H1 (cell line): ENCODE data around the gene ITGA11. TPM values are rescaled to one million over a fixed set of nuclear protein-coding genes. Genes with fewer than 3 reads are reported as not detected.

Experiments used
- CTCF ChIA-PET: fragments of 300-600 bp; sonication (Branson Sonifier 250); formaldehyde crosslinking; loops from one replicate; lab custom pipeline; 2021; ENCODE audit not compliant: partially characterized antibody; lab: Charles Lee
- POLR2A ChIA-PET: fragments of 300-600 bp; sonication (Branson Sonifier 250); formaldehyde crosslinking; loops from one replicate; lab custom pipeline; 2021; ENCODE audit warnings: inconsistent platforms; ENCODE audit not compliant: partially characterized antibody; lab: Charles Lee
- DNase-seq, 2 experiments: peaks; one replicate each; pipeline versions ENCODE4 v3.0.0 to v3.0.0-alpha.2; 2010 to 2022; ENCODE audit warnings: low spot score in 2 of 2, low read depth in 1 of 2, mixed read lengths in 1 of 2
- FAIRE-seq: peaks from 2 replicates; lab custom pipeline; 2011; peaks lifted over from hg19 to GRCh38; lab: Jason Lieb, UNC
- H2AFZ ChIP-seq: 2 replicates; pipeline ENCODE4 v1.8.1; 2012; ENCODE audit warnings: low read length, inconsistent platforms
- H2AK5ac ChIP-seq: 2 replicates; pipeline ENCODE4 v1.6.1; 2013; ENCODE audit warnings: low read depth, low read length
- H2BK120ac ChIP-seq: replicated peaks from 2 replicates; pipeline ENCODE3; 2013; ENCODE audit warnings: low read depth, low read length, inconsistent platforms
- H2BK12ac ChIP-seq: 2 replicates; pipeline ENCODE4 v1.6.1; 2013; ENCODE audit warnings: low read depth, low read length
- H2BK15ac ChIP-seq: 2 replicates; pipeline ENCODE4 v1.6.1; 2013; ENCODE audit warnings: low read length
- H2BK20ac ChIP-seq: 2 replicates; pipeline ENCODE4 v1.6.1; 2013; ENCODE audit warnings: low read length
- H2BK5ac ChIP-seq: 2 replicates; pipeline ENCODE4 v1.6.1; 2013; ENCODE audit warnings: low read depth, low read length
- H3K14ac ChIP-seq: 2 replicates; pipeline ENCODE4 v1.6.1; 2013; ENCODE audit warnings: inconsistent platforms; ENCODE audit not compliant: insufficient read length
- H3K18ac ChIP-seq: 2 replicates; pipeline ENCODE4 v1.6.1; 2013; ENCODE audit warnings: low read length; ENCODE audit errors: extremely low read depth
- H3K23ac ChIP-seq: 2 replicates; pipeline ENCODE4 v1.6.1; 2013; ENCODE audit warnings: inconsistent platforms; ENCODE audit not compliant: insufficient read length
- H3K23me2 ChIP-seq: 2 replicates; pipeline ENCODE4 v1.6.1; 2013; ENCODE audit warnings: low read depth, low read length
- H3K27ac ChIP-seq: 2 replicates; pipeline ENCODE4 v1.6.1; 2011; ENCODE audit warnings: low read depth, low read length, inconsistent platforms
- H3K27me3 ChIP-seq, 4 experiments: replicated peaks in 1 of 4; 1 replicate in 1 of 4; 2 replicates in 3 of 4; pipeline versions ENCODE4 v1.6.1 to v1.8.1; 2011 to 2013; ENCODE audit warnings: low read length in 3 of 4, mild to moderate bottlenecking in 3 of 4, inconsistent platforms in 2 of 4, mixed read lengths in 2 of 4, moderate library complexity in 1 of 4; ENCODE audit not compliant: control insufficient read depth in 3 of 4, insufficient read depth in 3 of 4; ENCODE audit errors: extremely low read depth in 1 of 4
- H3K36me3 ChIP-seq, 4 experiments: 2 replicates each; pipeline versions ENCODE4 v1.6.1 to v1.8.1; 2011 to 2013; ENCODE audit warnings: mild to moderate bottlenecking in 4 of 4, low read length in 3 of 4, moderate library complexity in 2 of 4, control low read depth in 1 of 4, inconsistent platforms in 1 of 4; ENCODE audit not compliant: insufficient read depth in 4 of 4, control insufficient read depth in 2 of 4
- H3K4ac ChIP-seq: replicated peaks from 2 replicates; pipeline ENCODE3; 2013; ENCODE audit warnings: low read length, low read depth, mixed read lengths, inconsistent platforms; ENCODE audit not compliant: insufficient read length
- H3K4me1 ChIP-seq, 4 experiments: replicated peaks in 1 of 4; 1 replicate in 1 of 4; 2 replicates in 3 of 4; pipeline versions ENCODE4 v1.6.1 to v1.8.1; 2011 to 2013; ENCODE audit warnings: low read length in 3 of 4, inconsistent platforms in 2 of 4, mixed read lengths in 1 of 4; ENCODE audit not compliant: insufficient read depth in 4 of 4, control insufficient read depth in 3 of 4
- H3K4me2 ChIP-seq, 2 experiments: 2 replicates each; pipeline versions ENCODE4 v1.6.1 to v1.8.1; 2011 to 2013; ENCODE audit warnings: low read depth in 2 of 2, low read length in 2 of 2, control low read depth in 1 of 2, inconsistent platforms in 1 of 2, mild to moderate bottlenecking in 1 of 2; ENCODE audit not compliant: insufficient read depth in 1 of 2
- H3K4me3 ChIP-seq, 4 experiments: fragments of 200-600, 300-600 bp in 1 of 4; sonication (generic), shearing (Covaris generic), sonication (Bioruptor Twin) in 1 of 4; 2 replicates each; pipeline versions ENCODE4 v1.5.1 to v1.8.1; 2011 to 2016; ENCODE audit warnings: low read length in 4 of 4, low read depth in 3 of 4, control low read depth in 2 of 4, inconsistent platforms in 2 of 4, mild to moderate bottlenecking in 2 of 4, mixed read lengths in 1 of 4, moderate library complexity in 1 of 4; ENCODE audit not compliant: insufficient read depth in 2 of 4; ENCODE audit errors: extremely low read depth in 1 of 4
- H3K56ac ChIP-seq: replicated peaks from 2 replicates; pipeline ENCODE3; 2013; ENCODE audit warnings: low read depth, mild to moderate bottlenecking, mixed read lengths, low read length, inconsistent platforms; ENCODE audit not compliant: insufficient read length
- H3K79me1 ChIP-seq: 2 replicates; pipeline ENCODE4 v1.6.1; 2013; ENCODE audit warnings: low read depth, low read length, control low read depth
- H3K79me2 ChIP-seq, 2 experiments: 2 replicates each; pipeline versions ENCODE4 v1.6.1 to v1.8.1; 2012 to 2013; ENCODE audit warnings: low read length in 2 of 2, mild to moderate bottlenecking in 2 of 2, inconsistent platforms in 1 of 2; ENCODE audit not compliant: insufficient read depth in 2 of 2, control insufficient read depth in 1 of 2
- H3K9ac ChIP-seq, 4 experiments: replicated peaks in 1 of 4; 1 replicate in 1 of 4; 2 replicates in 3 of 4; pipeline versions ENCODE4 v1.6.1 to v1.8.1; 2011 to 2013; ENCODE audit warnings: low read depth in 3 of 4, low read length in 3 of 4, control low read depth in 2 of 4, mild to moderate bottlenecking in 2 of 4, moderate library complexity in 2 of 4, inconsistent platforms in 1 of 4; ENCODE audit errors: extremely low read depth in 1 of 4
- H3K9me3 ChIP-seq, 2 experiments: 2 replicates each; pipeline versions ENCODE4 v1.6.1 to v1.8.1; 2012 to 2013; ENCODE audit warnings: mild to moderate bottlenecking in 2 of 2, moderate library complexity in 2 of 2, control low read depth in 1 of 2, inconsistent platforms in 1 of 2, low read depth in 1 of 2, low read length in 1 of 2, mixed read lengths in 1 of 2; ENCODE audit not compliant: insufficient read depth in 2 of 2
- H4K20me1 ChIP-seq, 2 experiments: replicated peaks in 1 of 2; 2 replicates each; pipeline versions ENCODE3 to v1.8.1; 2011 to 2013; ENCODE audit warnings: inconsistent platforms in 2 of 2, low read length in 2 of 2, mild to moderate bottlenecking in 1 of 2; ENCODE audit not compliant: insufficient read depth in 2 of 2, control insufficient read depth in 1 of 2
- H4K5ac ChIP-seq: 2 replicates; pipeline ENCODE4 v1.6.1; 2013; ENCODE audit warnings: low read length, low read depth, mixed read lengths, inconsistent platforms; ENCODE audit not compliant: insufficient read length
- H4K8ac ChIP-seq: 2 replicates; pipeline ENCODE4 v1.8.0; 2013; ENCODE audit warnings: mild to moderate bottlenecking, moderate library complexity, low read length, inconsistent platforms; ENCODE audit not compliant: insufficient read depth; ENCODE audit errors: extremely low read depth
- H4K91ac ChIP-seq: replicated peaks from 2 replicates; pipeline ENCODE3; 2013; ENCODE audit warnings: low read length, mixed read lengths, inconsistent platforms; ENCODE audit not compliant: insufficient read length
- NRF1 ChIP-seq: IDR thresholded peaks from 2 replicates; pipeline ENCODE4 v1.6.1; 2011; ENCODE audit warnings: mild to moderate bottlenecking, low read depth, low read length, improper control_type of control experiment
- POLR2A ChIP-seq, 2 experiments: IDR thresholded peaks; 1 replicate in 1 of 2; 2 replicates in 1 of 2; pipeline ENCODE4 v1.6.1; 2011; ENCODE audit warnings: low read depth in 2 of 2, low read length in 2 of 2, mild to moderate bottlenecking in 2 of 2; ENCODE audit errors: control extremely low read depth in 1 of 2
- POU5F1 ChIP-seq: IDR thresholded peaks from 2 replicates; pipeline ENCODE4 v1.6.1; 2011; ENCODE audit warnings: low read depth, mild to moderate bottlenecking, low read length, moderate library complexity
- SAP30 ChIP-seq: fragments of 300-600 bp; sonication (generic); IDR thresholded peaks from 2 replicates; pipeline ENCODE4 v1.7.1; 2012; ENCODE audit warnings: low read length, moderate library complexity, mild to moderate bottlenecking, inconsistent platforms; ENCODE audit not compliant: insufficient read depth, insufficient replicate concordance
- SP4 ChIP-seq: IDR thresholded peaks from 2 replicates; pipeline ENCODE4 v1.6.1; 2012; ENCODE audit warnings: low read length, inconsistent platforms
- SRF ChIP-seq: IDR thresholded peaks from 2 replicates; pipeline ENCODE4 v1.6.1; 2011; ENCODE audit warnings: mild to moderate bottlenecking, low read depth, low read length, moderate library complexity
- WGBS, 2 experiments: shearing (Covaris generic) in 1 of 2; methylation state at CpG; one replicate each; pipeline versions ENCODE4 v1.1.6 to v1.1.7; 2013 to 2015; ENCODE audit warnings: low lambda C conversion rate in 2 of 2, mixed read lengths in 2 of 2, inconsistent platforms in 1 of 2, low coverage in 1 of 2, missing lambda C conversion rate in 1 of 2; ENCODE audit not compliant: insufficient replicate concordance in 2 of 2, insufficient coverage in 1 of 2, insufficient read length in 1 of 2; ENCODE audit errors: extremely low coverage in 1 of 2, missing lambda C conversion rate in 1 of 2; 5-methylcytosine and 5-hydroxymethylcytosine counted together
- polyA plus RNA-seq, 7 experiments: library from polyadenylated mRNA; depleted of rRNA in 3 of 7; stranded (reverse) in 5 of 7; unstranded in 2 of 7; fragments of >200 nt in 5 of 7; fragments of 200-250 nt in 2 of 7; gene quantifications; 1 replicate in 5 of 7; 2 replicates in 1 of 7; 4 replicates in 1 of 7; pipeline versions ENCODE4 v1.2.1 to v1.2.3, GENCODE V29; 2011 to 2013; ENCODE audit warnings: missing spikeins in 2 of 7, mixed read lengths in 2 of 7
- total RNA-seq: library from RNA; stranded (reverse); fragmentation: NEBNext Ultra II Directional; extraction: Animal tissue kit (Norgen Biotek cat#: 25700); gene quantifications from 2 replicates; pipeline ENCODE4 v1.2.1, GENCODE V29; 2021
- TF ChIP-seq, protein P1 (sequence below): IDR thresholded peaks from 2 replicates; pipeline ENCODE4 v1.6.1; 2012; ENCODE audit warnings: inconsistent platforms

The ITGA11 gene
- total and polyA plus RNA-seq, 2 of the 8 experiments (the other 6 are each of a cell fraction or from before 2014, with no cell fraction given) = 0.05 to 0.06 TPM

DNA sequence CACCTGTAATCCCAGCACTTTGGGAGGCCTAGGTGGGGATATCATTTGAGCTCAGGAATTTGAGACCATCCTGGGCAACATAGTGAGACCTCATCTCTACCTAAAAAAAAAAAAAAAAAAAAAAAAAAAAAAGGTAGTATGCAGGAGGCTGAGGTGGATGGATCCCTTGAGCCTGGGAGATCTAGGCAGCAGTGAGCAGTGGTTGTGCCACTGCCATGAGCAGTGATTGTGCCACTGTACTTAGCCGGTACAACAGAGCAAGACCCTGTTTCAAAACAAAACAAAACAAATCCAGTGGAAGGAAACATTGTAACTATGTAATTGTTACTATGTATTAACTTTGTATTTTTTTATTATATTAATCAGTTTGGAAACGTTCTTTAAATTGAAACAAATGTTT, 148.6 kb downstream of the ITGA11 start:
- Histone ChIP-seq H4K5ac (no peak overlapping the region), H2BK120ac (no peak overlapping the region), H3K36me3 (peaks cover 0 to 13% (median 6%) of the 10 kb centered on the region in 4 experiments; a peak in 4 of 8 replicates), H3K4me3 (no peak overlapping the region), H3K9me3 (peaks cover 3 to 4% of the 10 kb centered on the region in 2 experiments; a peak in 2 of 4 replicates), H2AFZ (no peak overlapping the region), H2BK12ac (no peak overlapping the region), H3K23ac (no peak overlapping the region), H4K91ac (no peak overlapping the region), H4K8ac (no peak overlapping the region), H3K27ac (no peak overlapping the region), H2AK5ac (no peak overlapping the region), H3K56ac (no peak overlapping the region), H3K4ac (no peak overlapping the region), H3K18ac (no peak overlapping the region), H3K14ac (no peak overlapping the region), H3K4me2 (no peak overlapping the region), H3K23me2 (peaks cover 6% of the 10 kb centered on the region), H3K27me3 (no peaks in the 10 kb centered on the region), H2BK5ac (no peak overlapping the region), H2BK20ac (no peak overlapping the region), H3K79me1 (peaks cover 4% of the 10 kb centered on the region), H3K79me2 (peaks cover 37 to 100% of the 10 kb centered on the region in 2 experiments), H3K9ac (no peak overlapping the region), H4K20me1 (peaks cover 22 to 27% of the 10 kb centered on the region in 2 experiments), H3K4me1 (peaks cover 5 to 15% (median 10%) of the 10 kb centered on the region in 4 experiments; a peak in 6 of 7 replicates), H2BK15ac (no peak overlapping the region)
- DNase-seq = no peak
- ChIA-PET POLR2A (interaction anchor here (0.6 to 2.4 kb wide), 2 partner anchors 26 to 30 kb away, joined by 3 to 8 read pairs; no protein-coding TSS in a partner anchor), CTCF (no interaction called here)
- 100% methylated on average over 2 of the region's 2 CpGs; no CpG with 5 or more reads in 1 of the 2 experiments for WGBS, 2 experiments
- FAIRE-seq = no peak
- TF ChIP-seq SAP30 (no peak), SRF (no peak), SP4 (no peak), POU5F1 (no peak), POLR2A (IDR thresholded peaks at IDR 0.05; ENCODE audit: control extremely low read depth in 1 of 2, low read depth in 2 of 2, low read length in 2 of 2) (no peak), NRF1 (no peak)
- TF ChIP-seq, protein P1, sequence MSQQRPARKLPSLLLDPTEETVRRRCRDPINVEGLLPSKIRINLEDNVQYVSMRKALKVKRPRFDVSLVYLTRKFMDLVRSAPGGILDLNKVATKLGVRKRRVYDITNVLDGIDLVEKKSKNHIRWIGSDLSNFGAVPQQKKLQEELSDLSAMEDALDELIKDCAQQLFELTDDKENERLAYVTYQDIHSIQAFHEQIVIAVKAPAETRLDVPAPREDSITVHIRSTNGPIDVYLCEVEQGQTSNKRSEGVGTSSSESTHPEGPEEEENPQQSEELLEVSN = no peak
